ENCODE results near the gene VASH1.

GRCh38 chr14:76755610-76756370 lies 5.5 kb upstream of the VASH1 start:
- TF ChIP-seq, protein P1, sequence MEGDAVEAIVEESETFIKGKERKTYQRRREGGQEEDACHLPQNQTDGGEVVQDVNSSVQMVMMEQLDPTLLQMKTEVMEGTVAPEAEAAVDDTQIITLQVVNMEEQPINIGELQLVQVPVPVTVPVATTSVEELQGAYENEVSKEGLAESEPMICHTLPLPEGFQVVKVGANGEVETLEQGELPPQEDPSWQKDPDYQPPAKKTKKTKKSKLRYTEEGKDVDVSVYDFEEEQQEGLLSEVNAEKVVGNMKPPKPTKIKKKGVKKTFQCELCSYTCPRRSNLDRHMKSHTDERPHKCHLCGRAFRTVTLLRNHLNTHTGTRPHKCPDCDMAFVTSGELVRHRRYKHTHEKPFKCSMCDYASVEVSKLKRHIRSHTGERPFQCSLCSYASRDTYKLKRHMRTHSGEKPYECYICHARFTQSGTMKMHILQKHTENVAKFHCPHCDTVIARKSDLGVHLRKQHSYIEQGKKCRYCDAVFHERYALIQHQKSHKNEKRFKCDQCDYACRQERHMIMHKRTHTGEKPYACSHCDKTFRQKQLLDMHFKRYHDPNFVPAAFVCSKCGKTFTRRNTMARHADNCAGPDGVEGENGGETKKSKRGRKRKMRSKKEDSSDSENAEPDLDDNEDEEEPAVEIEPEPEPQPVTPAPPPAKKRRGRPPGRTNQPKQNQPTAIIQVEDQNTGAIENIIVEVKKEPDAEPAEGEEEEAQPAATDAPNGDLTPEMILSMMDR (IDR thresholded peaks at IDR 0.05), result no peak
- TF ChIP-seq EP300 (IDR thresholded peaks at IDR 0.05; ENCODE audit: low read depth), result no peak
- TF ChIP-seq POLR2A (IDR thresholded peaks at IDR 0.05), result no peak
- TF ChIP-seq POLR2AphosphoS5 (IDR thresholded peaks at IDR 0.05), result no peak
